HK-2 (cell line): ENCODE results near the gene KRT1.
"Not testable (repeated sequence)": the region's sequence is repeated elsewhere in the genome, so short reads cannot be mapped to it uniquely, and the experiment has no call there.

Experiments used
- DNase-seq: peaks from one replicate; pipeline ENCODE4 v3.0.0-alpha.2; 2018; ENCODE audit not compliant: unreplicated experiment

The KRT1 gene

DNA sequence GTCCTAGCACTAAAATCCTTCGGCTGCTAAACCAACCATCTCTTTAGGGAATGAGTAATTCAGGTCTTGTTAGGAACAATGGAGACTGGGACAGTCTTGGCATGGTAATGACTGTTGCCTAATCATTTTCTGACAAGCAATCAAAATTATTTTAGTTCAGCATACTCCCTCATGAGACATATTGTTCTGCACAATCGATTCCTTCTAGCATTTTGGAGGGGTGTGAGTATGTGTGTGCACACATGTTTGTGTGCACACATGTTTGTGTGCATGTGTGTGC lies 2.1 kb upstream of the KRT1 start:
- no peak for DNase-seq

DNA sequence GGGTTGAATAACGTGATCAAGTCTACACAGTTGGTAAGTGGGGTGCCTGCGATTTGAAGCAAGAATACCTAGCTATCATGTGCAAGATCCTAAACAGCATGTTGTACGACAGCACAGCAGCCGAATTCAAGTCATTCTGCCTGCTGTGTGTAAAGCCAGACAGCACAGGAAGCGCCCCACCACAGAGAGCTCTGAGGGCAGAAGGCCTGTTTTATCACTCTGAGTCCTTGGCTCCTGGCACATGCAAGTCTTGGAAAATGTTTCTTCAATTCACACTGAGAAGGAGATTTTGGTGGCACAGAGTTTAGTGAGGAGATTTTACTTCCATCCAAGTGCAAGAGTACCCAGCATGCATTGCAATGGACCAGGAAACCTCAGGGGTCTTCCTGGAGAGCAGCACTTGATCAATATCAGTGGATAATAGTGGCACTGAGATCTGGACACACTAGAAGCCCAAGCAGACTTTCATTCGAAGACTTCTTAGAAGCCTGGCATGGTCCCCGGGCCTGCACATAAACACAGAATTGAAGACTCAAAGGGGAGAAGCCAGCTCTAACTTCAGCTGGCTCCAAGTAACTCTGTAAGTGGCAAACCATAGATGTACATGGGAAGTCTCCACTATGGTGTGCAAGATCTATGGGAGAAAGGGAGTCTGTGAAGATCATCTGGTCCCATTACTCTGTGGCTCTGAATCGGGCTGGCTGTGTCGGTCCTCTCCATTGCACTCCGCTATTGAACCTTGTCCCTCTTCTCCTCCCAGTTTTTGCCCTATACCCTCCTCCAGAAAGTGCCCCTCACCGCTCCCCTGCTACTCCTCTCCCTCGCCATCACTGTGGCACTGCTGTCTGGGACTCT lies 1.5 kb upstream of the KRT1 start:
- no peak for DNase-seq

DNA sequence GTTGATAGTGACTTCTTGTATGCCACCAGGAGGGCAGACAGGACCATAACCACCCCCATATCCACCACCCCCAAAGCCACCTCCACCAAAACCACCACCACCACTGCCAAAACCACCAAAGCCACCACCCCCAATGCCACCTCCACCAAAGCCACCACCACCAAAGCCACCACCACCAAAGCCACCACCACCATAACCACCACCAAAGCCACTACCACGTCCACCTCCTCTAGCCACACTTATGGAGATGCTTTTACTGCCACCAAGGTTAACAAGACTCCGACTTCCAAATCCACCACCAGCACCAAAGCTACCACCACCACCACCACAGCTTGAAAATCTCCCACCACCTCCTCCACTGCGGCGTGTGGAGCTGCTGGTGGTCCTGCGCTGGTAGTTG lies 332 bp downstream of the KRT1 start:
- DNase-seq: no peak

DNA sequence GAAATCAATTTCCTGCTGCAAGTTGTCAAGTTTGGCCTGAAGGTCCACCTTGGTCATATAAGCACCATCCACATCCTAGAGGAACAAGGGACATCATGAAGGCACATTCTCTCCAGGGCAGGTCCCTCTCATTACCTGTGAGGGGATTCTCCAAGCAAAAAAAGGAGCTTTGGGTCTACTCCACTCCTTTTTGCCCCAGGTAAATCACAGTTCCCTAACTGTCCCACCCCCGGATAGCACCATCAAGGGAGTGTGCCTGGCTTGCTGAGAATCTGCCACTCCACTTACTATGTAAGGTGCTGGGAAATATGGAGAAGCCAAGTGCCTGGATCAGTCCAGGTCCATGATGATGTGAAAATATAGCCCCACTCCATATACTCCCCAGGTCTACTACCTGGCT lies 2.5 kb downstream of the KRT1 start:
- no peak for DNase-seq

DNA sequence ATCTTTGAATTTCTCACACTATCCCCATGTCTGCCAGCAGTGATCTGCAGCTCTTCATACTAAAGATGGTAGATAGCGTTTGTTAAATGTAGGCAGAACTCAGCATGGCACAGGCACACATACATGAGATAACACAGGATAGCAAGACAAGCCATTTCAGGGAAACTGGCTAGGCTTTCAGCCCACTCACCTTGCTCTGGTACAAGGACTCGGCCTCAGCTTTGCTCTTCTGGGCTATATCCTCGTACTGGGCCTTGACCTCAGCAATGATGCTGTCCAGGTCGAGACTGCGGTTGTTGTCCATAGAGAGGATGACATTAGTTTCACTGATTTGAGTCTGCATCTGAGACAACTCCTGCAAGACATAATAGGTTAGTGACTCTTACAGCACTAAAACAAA lies 3.1 kb downstream of the KRT1 start:
- no peak for DNase-seq

DNA sequence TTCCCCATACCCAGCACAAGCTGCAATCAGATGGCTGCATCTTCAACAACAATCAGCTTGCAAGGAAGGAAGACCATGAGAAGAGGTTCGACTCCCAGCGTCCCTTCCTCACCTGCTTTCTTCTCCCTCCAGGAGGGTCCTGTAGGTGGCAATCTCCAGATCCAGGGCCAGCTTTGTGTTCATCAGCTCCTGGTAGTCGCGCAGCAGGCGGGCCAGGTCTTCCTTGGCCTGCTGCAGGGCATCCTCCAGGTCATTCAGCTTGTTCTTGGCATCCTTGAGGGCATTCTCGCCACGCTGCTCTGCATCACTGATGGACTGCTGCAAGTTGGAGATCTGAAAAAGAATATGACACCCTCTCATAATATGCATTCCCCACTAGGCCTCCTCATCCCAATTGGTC lies 4.0 kb downstream of the KRT1 start:
- no peak for DNase-seq

DNA sequence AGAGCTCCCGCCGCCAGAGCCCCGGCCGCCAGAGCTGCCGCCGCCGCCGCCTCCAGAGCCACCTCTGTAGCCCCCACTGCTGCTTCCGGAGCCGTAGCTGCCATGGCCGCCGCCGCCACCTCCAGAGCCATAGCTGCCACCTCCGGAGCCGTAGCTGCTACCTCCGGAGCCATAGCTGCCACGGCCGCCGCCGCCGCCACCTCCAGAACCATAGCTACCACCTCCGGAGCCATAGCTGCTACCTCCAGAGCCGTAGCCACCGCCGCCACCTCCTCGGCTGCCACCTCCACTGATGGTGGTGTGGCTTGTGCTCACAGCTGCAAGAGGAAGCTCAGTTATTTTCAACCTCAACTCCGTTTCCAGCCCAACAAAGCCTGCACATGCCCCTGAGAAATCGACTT lies 4.9 kb downstream of the KRT1 start:
- DNase-seq: no peak

DNA sequence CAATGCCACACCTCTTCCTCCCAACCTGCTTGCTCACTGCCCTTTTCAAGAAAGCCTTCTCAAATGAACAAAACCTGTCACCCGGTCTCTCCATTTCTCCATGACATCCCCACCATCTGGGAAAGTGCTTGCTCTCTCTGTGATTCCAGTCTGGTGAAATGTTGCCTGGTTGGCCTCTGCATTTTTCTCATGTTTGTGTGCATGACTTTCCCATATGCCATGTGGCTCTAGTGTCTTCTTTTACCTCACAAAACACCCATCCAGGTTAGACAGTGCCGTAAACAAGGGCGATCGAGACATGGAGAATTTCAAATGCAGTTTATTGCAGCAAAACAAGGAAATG lies 5.8 kb downstream of the KRT1 start:
- no peak for DNase-seq

DNA sequence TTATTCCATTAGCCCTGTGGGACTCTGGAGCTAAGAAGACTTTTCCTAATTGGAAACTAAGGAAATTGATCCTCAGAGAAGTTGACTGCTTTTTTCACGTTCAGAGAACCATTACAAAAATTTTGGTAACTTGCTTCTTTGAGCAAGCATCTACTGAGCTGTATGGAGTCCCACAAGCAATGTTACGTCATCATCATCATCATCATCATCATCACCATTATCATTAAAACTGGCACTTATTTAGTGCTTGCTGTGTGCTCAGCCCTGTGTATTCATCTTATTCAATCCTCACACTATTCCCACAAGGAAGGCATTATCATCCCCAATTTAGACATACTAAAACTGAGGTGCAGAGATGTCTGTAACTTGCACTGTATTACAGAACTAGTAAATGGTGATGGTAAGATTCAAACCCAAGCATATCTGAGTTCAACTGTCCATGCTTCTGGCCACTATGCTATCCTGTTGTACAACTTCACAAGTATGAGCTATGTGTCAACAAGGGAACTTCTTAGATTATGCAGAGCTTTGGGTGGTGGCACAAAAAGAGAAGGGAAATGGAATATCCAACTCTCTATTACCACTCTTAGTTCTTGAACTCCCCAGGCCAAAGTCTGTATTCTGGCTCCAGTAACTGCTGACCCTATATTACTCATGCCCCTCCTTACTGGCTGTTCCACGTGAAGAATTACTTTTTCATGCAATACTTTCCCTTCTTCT lies 6.3 kb downstream of the KRT1 start:
- no peak for DNase-seq

DNA sequence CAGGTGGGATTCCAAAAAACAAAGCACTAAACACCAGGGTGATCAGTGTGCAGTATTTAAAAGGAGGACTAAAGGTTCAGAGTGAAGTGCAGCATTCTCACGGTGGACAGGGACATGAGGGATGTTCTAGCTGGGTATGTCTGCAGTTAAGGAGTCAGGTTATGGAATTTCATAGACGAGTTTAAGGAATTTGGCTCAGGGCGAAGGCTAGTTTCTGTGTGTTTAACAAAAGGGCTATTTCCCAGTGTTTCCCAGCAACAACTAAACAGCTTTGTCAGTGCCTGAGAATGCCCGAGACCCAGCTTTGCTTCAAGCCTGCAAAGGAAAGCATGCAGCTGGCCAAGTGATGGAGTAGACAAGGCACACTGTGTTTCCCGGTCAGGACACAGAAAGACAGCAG lies 7.0 kb downstream of the KRT1 start:
- no peak for DNase-seq

DNA sequence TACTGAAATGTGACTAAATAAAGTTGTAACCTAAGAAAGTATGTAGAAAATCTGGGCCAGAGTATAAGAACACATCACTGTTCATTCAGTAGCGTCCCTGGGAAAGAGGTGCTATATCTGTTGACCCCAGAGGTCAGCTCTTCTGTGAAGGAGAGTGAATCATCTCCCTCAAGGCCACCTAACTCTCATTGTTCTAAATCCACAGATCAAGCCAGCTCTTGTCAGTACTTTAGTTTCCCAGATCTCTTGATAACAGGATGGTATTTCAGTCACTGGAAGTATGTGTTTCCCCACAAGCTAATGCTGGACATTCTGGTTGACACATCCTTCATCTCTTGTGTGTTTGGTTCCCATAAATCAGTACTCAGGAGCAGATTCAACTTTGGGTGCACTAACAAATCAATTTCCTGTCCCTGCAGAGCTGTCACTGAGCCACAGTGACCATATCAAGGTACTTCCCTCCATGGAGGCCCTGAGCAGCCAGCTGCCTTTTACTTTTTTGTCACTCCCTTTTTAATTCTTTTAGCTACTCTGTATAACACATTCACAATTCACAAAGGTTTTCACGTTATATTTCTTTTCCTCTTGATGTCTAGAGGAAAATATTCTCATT lies 7.8 kb downstream of the KRT1 start:
- DNase-seq: no peak

DNA sequence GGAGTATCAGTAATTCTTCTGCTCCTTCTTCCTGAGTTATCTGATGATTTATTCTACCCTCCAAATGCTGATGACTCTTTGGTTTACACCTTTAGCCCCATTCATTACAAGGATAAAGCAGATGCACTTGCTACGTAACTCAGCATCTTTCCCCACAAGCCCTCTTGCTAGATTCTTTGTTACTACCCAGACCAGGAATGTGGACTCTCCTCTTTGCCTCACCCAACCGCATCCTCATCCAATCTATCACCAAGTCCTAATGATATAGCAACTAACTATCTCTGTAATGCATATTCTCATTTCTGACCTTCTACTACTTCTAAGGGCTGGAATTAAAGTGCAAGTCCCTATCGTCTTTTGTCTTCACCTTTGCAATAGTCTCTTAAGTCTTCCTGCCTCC lies 9.2 kb downstream of the KRT1 start:
- DNase-seq: no peak

DNA sequence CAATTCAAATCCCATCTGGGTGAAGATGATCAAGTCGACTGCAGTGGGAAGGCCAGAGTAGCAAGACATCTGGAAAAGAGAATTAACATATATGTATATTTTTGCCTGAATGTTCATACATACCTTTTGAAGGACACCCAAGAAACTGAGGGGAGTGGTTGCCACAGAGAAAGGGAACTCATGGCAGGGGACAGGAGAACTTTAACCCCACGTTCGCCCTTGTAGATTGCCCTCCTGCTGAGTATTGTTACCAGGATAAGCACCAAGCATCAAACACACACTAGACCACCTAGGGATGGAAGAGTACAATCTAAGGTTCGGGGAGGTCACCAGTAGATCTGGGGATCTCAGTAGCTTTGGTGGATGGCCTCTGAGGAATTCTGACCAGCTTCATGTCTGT lies 9.7 kb downstream of the KRT1 start:
- no peak for DNase-seq

DNA sequence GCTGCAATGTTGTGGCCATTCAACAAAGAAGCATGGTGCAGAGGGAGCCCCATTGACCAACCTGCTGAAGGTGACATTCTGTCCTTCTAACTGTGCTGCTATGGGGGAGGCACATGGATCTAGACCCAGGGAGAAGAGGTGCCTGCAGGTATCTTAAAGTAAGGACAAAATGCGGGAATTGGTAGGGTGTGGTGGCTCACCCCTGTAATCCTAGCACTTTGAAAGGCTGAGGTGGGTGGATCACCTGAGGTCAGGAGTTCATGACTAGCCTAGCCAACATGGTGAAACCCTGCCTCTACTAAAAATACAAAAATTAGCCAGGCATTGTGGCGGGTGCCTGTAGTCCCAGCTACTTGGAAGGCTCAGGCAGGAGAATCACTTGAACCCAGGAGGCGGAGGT lies 10.3 kb downstream of the KRT1 start:
- DNase-seq: not testable (repeated sequence)

DNA sequence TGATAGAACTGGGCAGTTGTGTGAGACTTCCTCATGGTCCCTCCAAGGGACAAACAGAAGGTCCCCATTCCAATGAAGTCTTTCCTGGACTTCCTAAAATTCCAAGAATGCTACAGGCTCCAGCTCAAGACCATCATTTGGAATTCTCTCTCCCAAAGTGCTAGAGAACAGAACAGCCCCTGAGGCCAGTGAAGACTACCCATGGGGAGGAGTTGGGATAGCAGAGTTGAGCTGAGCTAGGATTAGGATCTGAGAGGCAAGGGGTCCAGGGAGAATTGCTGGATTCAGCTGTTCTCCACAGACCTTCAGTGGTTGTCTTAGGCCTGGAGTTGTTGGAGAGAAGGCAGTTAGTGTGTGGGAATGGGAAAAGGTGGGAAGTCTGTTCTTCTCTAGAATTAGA lies 10.8 kb downstream of the KRT1 start:
- DNase-seq: no peak

DNA sequence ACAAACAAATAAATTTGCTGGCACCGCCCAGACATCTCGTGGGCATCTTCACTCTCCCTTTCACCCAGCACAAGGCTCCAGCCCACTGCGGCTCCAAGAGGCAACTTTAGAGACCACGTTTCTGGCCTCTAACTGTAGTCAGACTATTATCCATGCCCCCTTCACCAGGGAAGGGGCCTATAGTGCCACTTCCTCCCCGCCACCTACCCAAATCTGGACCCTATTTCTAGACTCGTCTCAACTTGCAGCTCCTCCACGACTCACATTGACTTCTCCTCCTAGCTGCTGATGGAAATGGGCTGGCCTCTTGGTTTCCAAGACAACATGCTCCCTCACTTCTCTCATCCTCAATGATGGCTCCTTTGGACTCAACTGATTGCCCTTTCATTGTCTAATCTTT lies 12.3 kb downstream of the KRT1 start:
- DNase-seq: no peak

DNA sequence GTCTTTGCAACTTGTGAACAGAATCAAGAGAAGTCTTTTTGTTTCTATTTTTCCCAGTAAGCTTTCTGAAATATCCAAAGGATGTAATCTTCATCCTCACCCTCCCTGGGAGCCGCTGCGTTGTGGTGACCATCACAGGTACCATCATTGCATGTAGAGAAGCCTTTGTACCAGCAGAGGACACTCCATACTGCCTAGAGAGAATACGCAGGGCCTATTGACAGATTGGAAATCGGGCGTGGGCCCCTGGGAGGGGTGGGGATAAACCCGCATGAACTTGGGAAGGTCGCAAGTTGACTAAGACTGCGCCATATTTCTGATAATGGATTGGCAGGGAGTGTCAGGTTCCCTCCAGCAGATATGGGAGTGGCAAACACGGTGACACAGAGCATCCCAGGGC lies 12.7 kb downstream of the KRT1 start:
- no peak for DNase-seq

DNA sequence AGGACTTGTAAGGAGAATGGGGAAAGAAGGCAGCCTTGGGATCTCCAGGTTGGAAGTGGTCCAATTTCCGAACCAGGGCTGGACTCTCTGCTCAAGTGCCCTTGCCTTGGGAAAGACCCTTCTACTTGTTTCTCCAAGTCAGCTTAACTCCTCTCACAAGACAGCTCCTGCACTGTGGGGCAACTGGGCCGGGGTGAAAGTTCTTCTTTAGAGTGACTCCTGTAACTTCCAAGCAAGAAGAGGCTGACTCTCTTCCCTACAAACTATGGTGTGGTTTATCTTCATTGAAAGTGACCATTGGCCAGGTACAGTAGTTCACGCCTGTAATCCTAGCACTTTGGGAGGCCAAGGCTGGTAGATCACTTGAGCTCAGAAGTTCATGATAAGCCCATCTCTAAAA lies 13.7 kb downstream of the KRT1 start:
- no peak for DNase-seq

DNA sequence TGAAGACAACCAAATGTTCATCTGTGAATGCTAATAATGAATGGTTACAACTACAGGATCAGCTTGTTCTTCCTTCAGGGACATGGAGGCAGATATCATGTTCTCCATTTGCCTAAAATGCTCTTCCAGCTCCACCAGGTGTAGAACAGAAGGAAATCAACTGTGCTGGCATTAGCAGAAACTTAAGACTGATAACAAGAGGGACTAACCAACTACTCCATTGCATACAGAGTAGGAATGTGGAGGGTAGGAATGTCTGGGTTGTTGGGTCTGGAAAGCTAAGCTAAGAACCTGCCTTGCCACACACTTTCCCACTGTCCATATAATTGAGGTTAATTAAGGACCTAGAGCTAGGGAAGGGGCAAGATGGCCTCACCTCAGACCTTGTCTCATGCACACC lies 16.8 kb downstream of the KRT1 start:
- DNase-seq: no peak

DNA sequence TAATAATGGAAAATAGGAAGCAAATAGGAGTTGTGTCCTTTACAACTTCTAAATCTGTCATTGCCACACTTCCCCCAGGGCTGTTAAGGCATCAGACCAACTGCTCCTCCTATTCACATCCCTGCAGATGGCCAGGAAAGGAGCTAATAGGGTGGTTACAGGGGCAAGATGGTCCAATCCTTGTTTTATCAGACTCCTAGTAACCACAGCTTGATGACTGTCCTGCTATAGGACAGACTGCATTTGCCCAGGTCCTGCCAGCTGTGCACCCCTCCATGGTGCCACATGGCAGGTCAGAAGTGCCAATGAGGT lies 17.3 kb downstream of the KRT1 start:
- no peak for DNase-seq

DNA sequence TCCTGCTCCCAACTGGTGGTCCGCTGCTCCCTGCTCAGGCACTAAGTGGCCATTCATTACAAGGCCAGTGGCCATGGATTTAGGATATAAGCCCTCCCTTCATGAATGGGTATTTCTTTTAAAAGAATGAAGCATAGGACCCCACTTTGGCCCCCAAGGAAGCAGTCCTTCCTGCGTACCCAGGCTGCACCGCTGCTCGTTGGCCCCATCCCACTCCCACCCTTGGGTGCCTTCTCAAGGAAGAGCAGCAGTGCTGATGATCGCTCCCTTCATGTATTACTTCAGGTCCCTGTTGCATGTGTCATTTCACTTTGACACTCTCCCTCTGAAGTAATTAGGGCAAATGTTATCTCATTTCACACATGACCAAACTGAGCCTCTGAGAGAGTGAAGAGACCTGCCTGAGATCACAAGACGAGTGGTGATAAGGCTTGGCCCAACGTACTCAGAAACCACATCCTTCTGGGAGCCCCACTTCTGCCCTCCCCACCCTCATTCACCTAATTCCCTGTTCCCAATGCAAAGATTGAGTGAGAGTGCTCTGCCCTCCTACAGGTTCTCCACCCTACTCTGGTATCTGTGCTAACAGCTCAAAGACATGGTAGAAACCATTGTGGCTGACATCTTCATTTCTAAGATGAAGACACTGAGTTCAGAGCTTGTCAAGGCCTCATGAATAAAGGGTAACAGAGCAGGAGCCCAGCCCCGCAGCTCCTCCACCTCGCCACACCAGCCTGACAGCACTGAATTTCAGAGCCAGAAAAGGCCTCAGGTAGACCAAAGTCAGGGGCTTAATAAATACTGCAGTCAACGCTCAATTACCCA lies 17.9 kb downstream of the KRT1 start:
- DNase-seq: no peak

DNA sequence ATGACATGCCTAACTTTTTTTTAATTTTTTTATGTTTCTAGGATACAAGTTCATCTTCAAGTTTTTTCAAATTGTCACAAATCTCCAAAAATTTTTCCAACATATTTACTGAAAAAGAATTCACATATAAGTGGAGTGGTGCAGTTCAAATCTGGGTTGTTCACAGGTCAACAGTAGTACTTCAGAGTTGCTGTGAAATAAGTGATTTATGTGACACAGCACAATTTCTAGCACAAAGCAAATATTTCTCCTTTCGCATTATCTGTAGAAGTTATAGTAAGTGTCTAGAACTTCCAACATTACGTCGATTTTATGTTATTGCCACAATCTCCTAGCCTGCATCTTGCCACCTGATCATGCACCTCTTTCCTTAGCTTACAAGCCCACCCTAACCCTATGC lies 18.5 kb downstream of the KRT1 start:
- no peak for DNase-seq
